Transverse colon (tissue), 3 donors: ENCODE results near the gene RDM1.

ENCODE experiments used
- CTCF ChIP-seq, 5 experiments: fragments of 200-600 bp in 3 of 5; fragments of 450-650 bp in 2 of 5; sonication (generic) in 3 of 5; IDR thresholded peaks; 1 replicate in 2 of 5; 2 replicates in 3 of 5; pipeline ENCODE4 v1.5.1; 2016 to 2017; ENCODE audit warnings: antibody characterized with exemption in 5 of 5, inconsistent platforms in 3 of 5, mild to moderate bottlenecking in 2 of 5, moderate library complexity in 1 of 5
- EP300 ChIP-seq: sonication (generic); formaldehyde crosslinking; IDR thresholded peaks from one replicate; pipeline ENCODE4 v1.6.1; 2017; ENCODE audit warnings: antibody characterized with exemption, low read depth

GRCh38 chr17:35877345-35878029 is 53.1 kb downstream of the RDM1 start:
- TF ChIP-seq CTCF (IDR thresholded peaks at IDR 0.05) (no peak), EP300 (no peak)
